CD14-positive monocyte (primary cell): ENCODE data around the gene RANBP10. TPM values are rescaled to one million over a fixed set of nuclear protein-coding genes. Genes with fewer than 3 reads are reported as not detected.

ENCODE experiments used
- DNase-seq, 3 donors: peaks; one replicate each; pipeline ENCODE4 v3.0.0-alpha.2; 2011 to 2022
- H2AFZ ChIP-seq: 2 replicates; pipeline ENCODE4 v1.6.0; 2012; ENCODE audit warnings: mild to moderate bottlenecking, low read depth, low read length, inconsistent platforms; ENCODE audit not compliant: insufficient read depth, poor library complexity, severe bottlenecking
- H3K27ac ChIP-seq, 2 donors: 1 replicate in 1 of 2; 2 replicates in 1 of 2; pipeline ENCODE4 v1.5.1; 2012 to 2013; ENCODE audit warnings: low read length in 2 of 2, control low read depth in 1 of 2, inconsistent platforms in 1 of 2, low read depth in 1 of 2, mild to moderate bottlenecking in 1 of 2
- H3K27me3 ChIP-seq, 2 donors: one replicate each; pipeline versions ENCODE4 v1.6.0 to v1.6.1; 2011 to 2013; ENCODE audit warnings: low read length in 2 of 2; ENCODE audit not compliant: control insufficient read depth in 2 of 2, insufficient read depth in 2 of 2
- H3K36me3 ChIP-seq, 2 donors: replicated peaks in 1 of 2; 1 replicate in 1 of 2; 2 replicates in 1 of 2; pipeline versions ENCODE4 v1.5.1 to v1.6.1; 2012 to 2013; ENCODE audit warnings: low read length in 2 of 2, control low read depth in 1 of 2, inconsistent platforms in 1 of 2, mild to moderate bottlenecking in 1 of 2; ENCODE audit not compliant: insufficient read depth in 2 of 2, control insufficient read depth in 1 of 2
- H3K4me1 ChIP-seq, 2 donors: 1 replicate in 1 of 2; 2 replicates in 1 of 2; pipeline versions ENCODE4 v1.5.1 to v1.6.1; 2012 to 2013; ENCODE audit warnings: low read length in 2 of 2, control low read depth in 1 of 2, inconsistent platforms in 1 of 2, mild to moderate bottlenecking in 1 of 2, moderate library complexity in 1 of 2; ENCODE audit not compliant: insufficient read depth in 2 of 2, control insufficient read depth in 1 of 2
- H3K4me2 ChIP-seq: replicated peaks from 2 replicates; pipeline ENCODE3; 2012; ENCODE audit warnings: low read length, moderate library complexity, mild to moderate bottlenecking; ENCODE audit not compliant: poor library complexity, severe bottlenecking; ENCODE audit errors: extremely low read depth
- H3K4me3 ChIP-seq, 3 experiments: fragments of 200-600 bp in 1 of 3; sonication (generic) in 1 of 3; replicated peaks in 1 of 3; 1 replicate in 2 of 3; 2 replicates in 1 of 3; pipeline ENCODE4 v1.5.1; 2011 to 2013; ENCODE audit warnings: low read length in 3 of 3, mild to moderate bottlenecking in 3 of 3, control low read depth in 2 of 3, low read depth in 2 of 3, inconsistent platforms in 1 of 3, moderate library complexity in 1 of 3
- H3K79me2 ChIP-seq: 2 replicates; pipeline ENCODE4 v1.6.0; 2012; ENCODE audit warnings: mild to moderate bottlenecking, control low read depth, inconsistent platforms, low read length, moderate library complexity; ENCODE audit not compliant: insufficient read depth
- H3K9ac ChIP-seq: 2 replicates; pipeline ENCODE4 v1.6.0; 2017; ENCODE audit warnings: low read length, mild to moderate bottlenecking; ENCODE audit not compliant: insufficient read depth, poor library complexity, severe bottlenecking
- H3K9me3 ChIP-seq, 2 donors: replicated peaks in 1 of 2; 1 replicate in 1 of 2; 2 replicates in 1 of 2; pipeline versions ENCODE4 v1.5.1 to v1.6.1; 2012 to 2013; ENCODE audit warnings: low read length in 2 of 2, control low read depth in 1 of 2; ENCODE audit not compliant: control insufficient read depth in 1 of 2, insufficient read depth in 1 of 2
- H4K20me1 ChIP-seq: 2 replicates; pipeline ENCODE4 v1.6.0; 2012; ENCODE audit warnings: mild to moderate bottlenecking, low read length, control low read depth, moderate library complexity; ENCODE audit not compliant: insufficient read depth
- H3K27ac Mint-ChIP-seq, 7 donors: one replicate each; pipeline ENCODE4 v1.8.0; 2020; ENCODE audit warnings: mild to moderate bottlenecking in 7 of 7, mixed read lengths in 7 of 7, moderate library complexity in 6 of 7, inconsistent platforms in 2 of 7
- H3K27me3 Mint-ChIP-seq, 3 donors: one replicate each; pipeline ENCODE4 v1.8.0; 2021 to 2022; ENCODE audit warnings: low read depth in 3 of 3, mild to moderate bottlenecking in 3 of 3, mixed read lengths in 3 of 3, moderate library complexity in 3 of 3, inconsistent platforms in 1 of 3
- H3K36me3 Mint-ChIP-seq, 2 donors: one replicate each; pipeline ENCODE4 v1.8.0; 2020; ENCODE audit warnings: mixed read lengths in 2 of 2, inconsistent platforms in 1 of 2, mild to moderate bottlenecking in 1 of 2
- H3K4me1 Mint-ChIP-seq: one replicate; pipeline ENCODE4 v1.8.0; 2020; ENCODE audit warnings: mild to moderate bottlenecking, mixed read lengths
- H3K4me3 Mint-ChIP-seq, 2 donors: one replicate each; pipeline ENCODE4 v1.8.0; 2020; ENCODE audit warnings: mild to moderate bottlenecking in 2 of 2, mixed read lengths in 2 of 2, moderate library complexity in 1 of 2
- H3K9me3 Mint-ChIP-seq, 7 donors: one replicate each; pipeline ENCODE4 v1.8.0; 2020 to 2022; ENCODE audit warnings: mixed read lengths in 7 of 7, mild to moderate bottlenecking in 6 of 7, moderate library complexity in 6 of 7, inconsistent platforms in 2 of 7
- WGBS: methylation state at CpG from one replicate; pipeline ENCODE4 v1.1.5; 2013; ENCODE audit warnings: missing lambda C conversion rate; ENCODE audit not compliant: insufficient coverage; 5-methylcytosine and 5-hydroxymethylcytosine counted together
- intact Hi-C, 2 donors: fragments of 100-400 bp; cut with micrococcal nuclease; formaldehyde crosslinking; loops; one replicate each; pipeline versions ENCODE4 v1.15.0 to v1.15.1; 2023
- polyA plus RNA-seq, 3 donors: library from polyadenylated mRNA; depleted of rRNA in 1 of 3; unstranded in 2 of 3; stranded (reverse) in 1 of 3; fragments of 300-500 nt in 2 of 3; fragments of >200 nt in 1 of 3; fragmentation: Illumina TruSeq in 2 of 3; gene quantifications; 1 replicate in 2 of 3; 2 replicates in 1 of 3; pipeline ENCODE4 v1.2.3, GENCODE V29; 2012 to 2021
- TF ChIP-seq, protein P1 (sequence below): fragments of 200-600 bp; IDR thresholded peaks from one replicate; pipeline ENCODE4 v1.8.0; 2022; ENCODE audit warnings: antibody characterized with exemption, mild to moderate bottlenecking

The RANBP10 gene
- polyA plus RNA-seq, 3 donors: 6.4 to 16.7 (median 6.6) TPM

DNA sequence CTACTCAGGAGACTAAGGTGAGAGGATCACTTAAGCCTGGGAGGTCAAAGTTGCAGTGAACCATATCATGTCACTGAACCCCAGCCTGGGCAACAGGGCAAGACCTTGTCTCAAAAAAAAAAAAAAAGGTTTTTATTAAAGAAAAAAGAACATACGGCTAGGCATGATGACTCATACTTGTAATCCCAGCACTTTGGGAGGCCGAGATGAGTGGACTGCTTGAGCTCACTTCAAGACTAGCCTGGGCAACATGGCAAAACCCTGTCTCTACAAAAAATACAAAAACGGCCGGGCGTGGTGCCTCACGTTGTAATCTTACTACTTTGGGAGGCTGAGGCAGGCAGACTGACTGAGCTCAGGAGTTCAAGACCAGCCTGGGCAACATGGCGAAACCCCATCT lies 38.4 kb downstream of the RANBP10 start:
- Histone ChIP-seq H2AFZ (no peak overlapping the region), H3K4me1 (no peaks in the 10 kb centered on the region), H3K4me3 (no peak overlapping the region), H3K79me2 (no peaks in the 10 kb centered on the region), H3K27me3 (no peaks in the 10 kb centered on the region), H4K20me1 (peaks cover 7% of the 10 kb centered on the region), H3K27ac (no peak overlapping the region), H3K36me3 (peaks cover 31 to 63% of the 10 kb centered on the region in 2 donors), H3K9me3 (no peaks in the 10 kb centered on the region), H3K9ac (no peak overlapping the region), H3K4me2 (no peak overlapping the region)
- TF ChIP-seq, protein P1, sequence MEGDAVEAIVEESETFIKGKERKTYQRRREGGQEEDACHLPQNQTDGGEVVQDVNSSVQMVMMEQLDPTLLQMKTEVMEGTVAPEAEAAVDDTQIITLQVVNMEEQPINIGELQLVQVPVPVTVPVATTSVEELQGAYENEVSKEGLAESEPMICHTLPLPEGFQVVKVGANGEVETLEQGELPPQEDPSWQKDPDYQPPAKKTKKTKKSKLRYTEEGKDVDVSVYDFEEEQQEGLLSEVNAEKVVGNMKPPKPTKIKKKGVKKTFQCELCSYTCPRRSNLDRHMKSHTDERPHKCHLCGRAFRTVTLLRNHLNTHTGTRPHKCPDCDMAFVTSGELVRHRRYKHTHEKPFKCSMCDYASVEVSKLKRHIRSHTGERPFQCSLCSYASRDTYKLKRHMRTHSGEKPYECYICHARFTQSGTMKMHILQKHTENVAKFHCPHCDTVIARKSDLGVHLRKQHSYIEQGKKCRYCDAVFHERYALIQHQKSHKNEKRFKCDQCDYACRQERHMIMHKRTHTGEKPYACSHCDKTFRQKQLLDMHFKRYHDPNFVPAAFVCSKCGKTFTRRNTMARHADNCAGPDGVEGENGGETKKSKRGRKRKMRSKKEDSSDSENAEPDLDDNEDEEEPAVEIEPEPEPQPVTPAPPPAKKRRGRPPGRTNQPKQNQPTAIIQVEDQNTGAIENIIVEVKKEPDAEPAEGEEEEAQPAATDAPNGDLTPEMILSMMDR: no peak
- H3K36me3 Mint-ChIP-seq: peaks cover 44 to 49% of the 10 kb centered on the region in 2 donors
- H3K9me3 Mint-ChIP-seq: no peaks in the 10 kb centered on the region
- no peaks in the 10 kb centered on the region for H3K27me3 Mint-ChIP-seq
- 86% methylated on average over 4 of the region's 7 CpGs for WGBS
- H3K4me1 Mint-ChIP-seq: peaks cover under 1% of the 10 kb centered on the region
- no peak overlapping the region for H3K27ac Mint-ChIP-seq
- H3K4me3 Mint-ChIP-seq: no peak overlapping the region
- intact Hi-C loops: no loop called here
- DNase-seq: no peak

DNA sequence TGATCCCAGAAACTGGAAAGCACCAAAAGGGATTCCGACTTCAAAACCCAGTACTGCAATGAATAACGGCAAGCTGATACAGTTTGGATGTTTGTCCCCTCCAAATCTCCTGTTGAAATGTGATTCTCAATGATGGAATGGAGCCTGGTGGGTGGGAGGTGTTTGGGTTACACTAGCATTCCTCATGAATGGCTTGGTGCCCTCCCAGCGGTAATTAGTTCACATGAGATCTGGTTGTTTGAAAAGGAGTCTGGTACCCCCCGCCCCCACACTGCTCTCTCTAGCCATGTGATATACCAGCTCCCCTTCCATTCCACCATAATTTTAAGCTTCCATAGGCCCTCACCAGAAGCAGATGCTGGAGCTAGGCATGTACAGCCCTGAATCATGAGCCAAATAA lies 40.1 kb downstream of the RANBP10 start:
- Histone ChIP-seq H4K20me1 (peaks cover 4% of the 10 kb centered on the region), H2AFZ (no peak overlapping the region), H3K4me1 (no peaks in the 10 kb centered on the region), H3K79me2 (no peaks in the 10 kb centered on the region), H3K9me3 (no peaks in the 10 kb centered on the region), H3K36me3 (peaks cover 28 to 55% of the 10 kb centered on the region in 2 donors), H3K9ac (no peak overlapping the region), H3K27ac (no peak overlapping the region), H3K4me3 (no peak overlapping the region), H3K27me3 (no peaks in the 10 kb centered on the region), H3K4me2 (no peak overlapping the region)
- Mint-ChIP-seq H3K36me3 (peaks cover 37% of the 10 kb centered on the region in 2 donors), H3K9me3 (no peaks in the 10 kb centered on the region), H3K4me3 (no peak overlapping the region), H3K27me3 (no peaks in the 10 kb centered on the region), H3K27ac (no peak overlapping the region), H3K4me1 (no peaks in the 10 kb centered on the region)
- DNase-seq: no peak
- intact Hi-C loops: no loop called here
- 100% methylated on average over 2 of the region's 4 CpGs for WGBS
- TF ChIP-seq, protein P1: no peak
